H1 (cell line): Measurements from ENCODE around the gene GCK. TPM values are rescaled to one million over a fixed set of nuclear protein-coding genes. Genes with fewer than 3 reads are reported as not detected.

Experiments
- CTCF ChIA-PET: fragments of 300-600 bp; sonication (Branson Sonifier 250); formaldehyde crosslinking; loops from one replicate; lab custom pipeline; 2021; ENCODE audit not compliant: partially characterized antibody; lab: Charles Lee
- POLR2A ChIA-PET: fragments of 300-600 bp; sonication (Branson Sonifier 250); formaldehyde crosslinking; loops from one replicate; lab custom pipeline; 2021; ENCODE audit warnings: inconsistent platforms; ENCODE audit not compliant: partially characterized antibody; lab: Charles Lee
- DNase-seq, 2 experiments: peaks; one replicate each; pipeline versions ENCODE4 v3.0.0 to v3.0.0-alpha.2; 2010 to 2022; ENCODE audit warnings: low spot score in 2 of 2, low read depth in 1 of 2, mixed read lengths in 1 of 2
- FAIRE-seq: peaks from 2 replicates; lab custom pipeline; 2011; peaks lifted over from hg19 to GRCh38; lab: Jason Lieb, UNC
- H2AFZ ChIP-seq: 2 replicates; pipeline ENCODE4 v1.8.1; 2012; ENCODE audit warnings: low read length, inconsistent platforms
- H2AK5ac ChIP-seq: 2 replicates; pipeline ENCODE4 v1.6.1; 2013; ENCODE audit warnings: low read depth, low read length
- H2BK120ac ChIP-seq: replicated peaks from 2 replicates; pipeline ENCODE3; 2013; ENCODE audit warnings: low read depth, low read length, inconsistent platforms
- H2BK12ac ChIP-seq: 2 replicates; pipeline ENCODE4 v1.6.1; 2013; ENCODE audit warnings: low read depth, low read length
- H2BK15ac ChIP-seq: 2 replicates; pipeline ENCODE4 v1.6.1; 2013; ENCODE audit warnings: low read length
- H2BK20ac ChIP-seq: 2 replicates; pipeline ENCODE4 v1.6.1; 2013; ENCODE audit warnings: low read length
- H2BK5ac ChIP-seq: 2 replicates; pipeline ENCODE4 v1.6.1; 2013; ENCODE audit warnings: low read depth, low read length
- H3K14ac ChIP-seq: 2 replicates; pipeline ENCODE4 v1.6.1; 2013; ENCODE audit warnings: inconsistent platforms; ENCODE audit not compliant: insufficient read length
- H3K18ac ChIP-seq: 2 replicates; pipeline ENCODE4 v1.6.1; 2013; ENCODE audit warnings: low read length; ENCODE audit errors: extremely low read depth
- H3K23ac ChIP-seq: 2 replicates; pipeline ENCODE4 v1.6.1; 2013; ENCODE audit warnings: inconsistent platforms; ENCODE audit not compliant: insufficient read length
- H3K23me2 ChIP-seq: 2 replicates; pipeline ENCODE4 v1.6.1; 2013; ENCODE audit warnings: low read depth, low read length
- H3K27ac ChIP-seq: 2 replicates; pipeline ENCODE4 v1.6.1; 2011; ENCODE audit warnings: low read depth, low read length, inconsistent platforms
- H3K27me3 ChIP-seq, 4 experiments: replicated peaks in 1 of 4; 1 replicate in 1 of 4; 2 replicates in 3 of 4; pipeline versions ENCODE4 v1.6.1 to v1.8.1; 2011 to 2013; ENCODE audit warnings: low read length in 3 of 4, mild to moderate bottlenecking in 3 of 4, inconsistent platforms in 2 of 4, mixed read lengths in 2 of 4, moderate library complexity in 1 of 4; ENCODE audit not compliant: control insufficient read depth in 3 of 4, insufficient read depth in 3 of 4; ENCODE audit errors: extremely low read depth in 1 of 4
- H3K36me3 ChIP-seq, 4 experiments: 2 replicates each; pipeline versions ENCODE4 v1.6.1 to v1.8.1; 2011 to 2013; ENCODE audit warnings: mild to moderate bottlenecking in 4 of 4, low read length in 3 of 4, moderate library complexity in 2 of 4, control low read depth in 1 of 4, inconsistent platforms in 1 of 4; ENCODE audit not compliant: insufficient read depth in 4 of 4, control insufficient read depth in 2 of 4
- H3K4ac ChIP-seq: replicated peaks from 2 replicates; pipeline ENCODE3; 2013; ENCODE audit warnings: low read length, low read depth, mixed read lengths, inconsistent platforms; ENCODE audit not compliant: insufficient read length
- H3K4me1 ChIP-seq, 4 experiments: replicated peaks in 1 of 4; 1 replicate in 1 of 4; 2 replicates in 3 of 4; pipeline versions ENCODE4 v1.6.1 to v1.8.1; 2011 to 2013; ENCODE audit warnings: low read length in 3 of 4, inconsistent platforms in 2 of 4, mixed read lengths in 1 of 4; ENCODE audit not compliant: insufficient read depth in 4 of 4, control insufficient read depth in 3 of 4
- H3K4me2 ChIP-seq, 2 experiments: 2 replicates each; pipeline versions ENCODE4 v1.6.1 to v1.8.1; 2011 to 2013; ENCODE audit warnings: low read depth in 2 of 2, low read length in 2 of 2, control low read depth in 1 of 2, inconsistent platforms in 1 of 2, mild to moderate bottlenecking in 1 of 2; ENCODE audit not compliant: insufficient read depth in 1 of 2
- H3K4me3 ChIP-seq, 4 experiments: fragments of 200-600, 300-600 bp in 1 of 4; sonication (generic), shearing (Covaris generic), sonication (Bioruptor Twin) in 1 of 4; 2 replicates each; pipeline versions ENCODE4 v1.5.1 to v1.8.1; 2011 to 2016; ENCODE audit warnings: low read length in 4 of 4, low read depth in 3 of 4, control low read depth in 2 of 4, inconsistent platforms in 2 of 4, mild to moderate bottlenecking in 2 of 4, mixed read lengths in 1 of 4, moderate library complexity in 1 of 4; ENCODE audit not compliant: insufficient read depth in 2 of 4; ENCODE audit errors: extremely low read depth in 1 of 4
- H3K56ac ChIP-seq: replicated peaks from 2 replicates; pipeline ENCODE3; 2013; ENCODE audit warnings: low read depth, mild to moderate bottlenecking, mixed read lengths, low read length, inconsistent platforms; ENCODE audit not compliant: insufficient read length
- H3K79me1 ChIP-seq: 2 replicates; pipeline ENCODE4 v1.6.1; 2013; ENCODE audit warnings: low read depth, low read length, control low read depth
- H3K79me2 ChIP-seq, 2 experiments: 2 replicates each; pipeline versions ENCODE4 v1.6.1 to v1.8.1; 2012 to 2013; ENCODE audit warnings: low read length in 2 of 2, mild to moderate bottlenecking in 2 of 2, inconsistent platforms in 1 of 2; ENCODE audit not compliant: insufficient read depth in 2 of 2, control insufficient read depth in 1 of 2
- H3K9ac ChIP-seq, 4 experiments: replicated peaks in 1 of 4; 1 replicate in 1 of 4; 2 replicates in 3 of 4; pipeline versions ENCODE4 v1.6.1 to v1.8.1; 2011 to 2013; ENCODE audit warnings: low read depth in 3 of 4, low read length in 3 of 4, control low read depth in 2 of 4, mild to moderate bottlenecking in 2 of 4, moderate library complexity in 2 of 4, inconsistent platforms in 1 of 4; ENCODE audit errors: extremely low read depth in 1 of 4
- H3K9me3 ChIP-seq, 2 experiments: 2 replicates each; pipeline versions ENCODE4 v1.6.1 to v1.8.1; 2012 to 2013; ENCODE audit warnings: mild to moderate bottlenecking in 2 of 2, moderate library complexity in 2 of 2, control low read depth in 1 of 2, inconsistent platforms in 1 of 2, low read depth in 1 of 2, low read length in 1 of 2, mixed read lengths in 1 of 2; ENCODE audit not compliant: insufficient read depth in 2 of 2
- H4K20me1 ChIP-seq, 2 experiments: replicated peaks in 1 of 2; 2 replicates each; pipeline versions ENCODE3 to v1.8.1; 2011 to 2013; ENCODE audit warnings: inconsistent platforms in 2 of 2, low read length in 2 of 2, mild to moderate bottlenecking in 1 of 2; ENCODE audit not compliant: insufficient read depth in 2 of 2, control insufficient read depth in 1 of 2
- H4K5ac ChIP-seq: 2 replicates; pipeline ENCODE4 v1.6.1; 2013; ENCODE audit warnings: low read length, low read depth, mixed read lengths, inconsistent platforms; ENCODE audit not compliant: insufficient read length
- H4K8ac ChIP-seq: 2 replicates; pipeline ENCODE4 v1.8.0; 2013; ENCODE audit warnings: mild to moderate bottlenecking, moderate library complexity, low read length, inconsistent platforms; ENCODE audit not compliant: insufficient read depth; ENCODE audit errors: extremely low read depth
- H4K91ac ChIP-seq: replicated peaks from 2 replicates; pipeline ENCODE3; 2013; ENCODE audit warnings: low read length, mixed read lengths, inconsistent platforms; ENCODE audit not compliant: insufficient read length
- EZH2 ChIP-seq: fragments of 200-600 bp; sonication (generic); IDR thresholded peaks from 2 replicates; pipeline ENCODE4 v1.7.1; 2012; ENCODE audit warnings: low read depth, mild to moderate bottlenecking, moderate library complexity, low read length, inconsistent platforms; ENCODE audit not compliant: severe bottlenecking
- GTF2F1 ChIP-seq: IDR thresholded peaks from 2 replicates; pipeline ENCODE4 v1.6.1; 2012; ENCODE audit warnings: low read depth, low read length, improper control_type of control experiment, borderline replicate concordance
- KDM1A ChIP-seq: fragments of 200-600, 300-600 bp; sonication (generic); IDR thresholded peaks from 2 replicates; pipeline ENCODE4 v1.7.1; 2016; ENCODE audit warnings: mild to moderate bottlenecking, low read length, borderline replicate concordance
- NANOG ChIP-seq: IDR thresholded peaks from 2 replicates; pipeline ENCODE4 v1.6.1; 2011; ENCODE audit warnings: low read length, low read depth, mild to moderate bottlenecking, inconsistent platforms; ENCODE audit not compliant: insufficient read depth, poor library complexity, severe bottlenecking
- WGBS, 2 experiments: shearing (Covaris generic) in 1 of 2; methylation state at CpG; one replicate each; pipeline versions ENCODE4 v1.1.6 to v1.1.7; 2013 to 2015; ENCODE audit warnings: low lambda C conversion rate in 2 of 2, mixed read lengths in 2 of 2, inconsistent platforms in 1 of 2, low coverage in 1 of 2, missing lambda C conversion rate in 1 of 2; ENCODE audit not compliant: insufficient replicate concordance in 2 of 2, insufficient coverage in 1 of 2, insufficient read length in 1 of 2; ENCODE audit errors: extremely low coverage in 1 of 2, missing lambda C conversion rate in 1 of 2; 5-methylcytosine and 5-hydroxymethylcytosine counted together
- polyA plus RNA-seq, 7 experiments: library from polyadenylated mRNA; depleted of rRNA in 3 of 7; stranded (reverse) in 5 of 7; unstranded in 2 of 7; fragments of >200 nt in 5 of 7; fragments of 200-250 nt in 2 of 7; gene quantifications; 1 replicate in 5 of 7; 2 replicates in 1 of 7; 4 replicates in 1 of 7; pipeline versions ENCODE4 v1.2.1 to v1.2.3, GENCODE V29; 2011 to 2013; ENCODE audit warnings: missing spikeins in 2 of 7, mixed read lengths in 2 of 7
- total RNA-seq: library from RNA; stranded (reverse); fragmentation: NEBNext Ultra II Directional; extraction: Animal tissue kit (Norgen Biotek cat#: 25700); gene quantifications from 2 replicates; pipeline ENCODE4 v1.2.1, GENCODE V29; 2021

The GCK gene
- total and polyA plus RNA-seq, 2 of the 8 experiments (the other 6 are each of a cell fraction or from before 2014, with no cell fraction given), result 2.4 to 4.9 TPM

GRCh38 chr7:44148961-44149536, 40.2 kb downstream of the GCK start:
- Histone ChIP-seq H3K36me3 (no peaks in the 10 kb centered on the region), H3K4me2 (no peak overlapping the region), H3K9me3 (no peaks in the 10 kb centered on the region), H3K14ac (no peak overlapping the region), H3K4me1 (peaks cover 0 to 20% (median 8%) of the 10 kb centered on the region in 4 experiments; a peak in 4 of 7 replicates), H2BK5ac (no peak overlapping the region), H3K79me1 (no peaks in the 10 kb centered on the region), H3K4me3 (no peak overlapping the region), H2AFZ (no peak overlapping the region), H4K5ac (no peak overlapping the region), H2AK5ac (no peak overlapping the region), H2BK20ac (no peak overlapping the region), H4K20me1 (no peaks in the 10 kb centered on the region), H2BK15ac (no peak overlapping the region), H3K23ac (no peak overlapping the region), H2BK120ac (no peak overlapping the region), H4K91ac (no peak overlapping the region), H3K27ac (no peak overlapping the region), H3K4ac (no peak overlapping the region), H3K27me3 (peaks cover 13 to 24% (median 20%) of the 10 kb centered on the region in 4 experiments), H3K79me2 (no peaks in the 10 kb centered on the region), H3K56ac (no peak overlapping the region), H3K18ac (no peak overlapping the region), H4K8ac (no peak overlapping the region), H2BK12ac (no peak overlapping the region), H3K9ac (no peak overlapping the region), H3K23me2 (peaks cover 8% of the 10 kb centered on the region; the same call in 1 of the 2 replicates)
- WGBS, 2 experiments, result 83% methylated on average over 9 of the region's 9 CpGs; no CpG with 5 or more reads in 1 of the 2 experiments
- DNase-seq (no peak), FAIRE-seq (no peak)
- ChIA-PET POLR2A (interaction anchor here (1.8 kb wide), 1 partner anchor 16 kb away, joined by 6 read pairs; no protein-coding TSS in a partner anchor), CTCF (interaction anchor here (1.4 to 3.1 kb wide), 3 partner anchors 11 to 47 kb away, joined by 4 to 21 read pairs (median 16); no protein-coding TSS in a partner anchor)
- TF ChIP-seq NANOG (no peak), GTF2F1 (no peak), KDM1A (no peak), EZH2 (no peak)
